HEK293T (cell line): ENCODE results near the gene CCM2.

Experiments
- ELF4 ChIP-seq: fragments of 450-650 bp; IDR thresholded peaks from 2 replicates; pipeline ENCODE4 v1.6.1; 2017; ENCODE audit warnings: antibody characterized with exemption
- FOXM1 ChIP-seq: fragments of 450-650 bp; IDR thresholded peaks from 2 replicates; pipeline ENCODE4 v1.6.1; 2017; ENCODE audit warnings: mild to moderate bottlenecking, borderline replicate concordance
- NFRKB ChIP-seq: fragments of 450-650 bp; IDR thresholded peaks from 2 replicates; pipeline ENCODE4 v1.6.1; 2016; ENCODE audit warnings: mild to moderate bottlenecking, moderate library complexity
- TF ChIP-seq, protein P1 (sequence below): fragments of 450-650 bp; IDR thresholded peaks from 2 replicates; pipeline ENCODE4 v1.6.1; 2016

- TF ChIP-seq, protein P1, sequence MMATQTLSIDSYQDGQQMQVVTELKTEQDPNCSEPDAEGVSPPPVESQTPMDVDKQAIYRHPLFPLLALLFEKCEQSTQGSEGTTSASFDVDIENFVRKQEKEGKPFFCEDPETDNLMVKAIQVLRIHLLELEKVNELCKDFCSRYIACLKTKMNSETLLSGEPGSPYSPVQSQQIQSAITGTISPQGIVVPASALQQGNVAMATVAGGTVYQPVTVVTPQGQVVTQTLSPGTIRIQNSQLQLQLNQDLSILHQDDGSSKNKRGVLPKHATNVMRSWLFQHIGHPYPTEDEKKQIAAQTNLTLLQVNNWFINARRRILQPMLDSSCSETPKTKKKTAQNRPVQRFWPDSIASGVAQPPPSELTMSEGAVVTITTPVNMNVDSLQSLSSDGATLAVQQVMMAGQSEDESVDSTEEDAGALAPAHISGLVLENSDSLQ, result no peak
- TF ChIP-seq FOXM1 (no peak), ELF4 (no peak), NFRKB (no peak)
Measured at GRCh38 chr7:45053941-45054340, 53.9 kb downstream of the CCM2 start.
